Esophagus (tissue), 2 donors: ENCODE data around the gene CDC5L. TPM values are rescaled to one million over a fixed set of nuclear protein-coding genes. Genes with fewer than 3 reads are reported as not detected.

ENCODE experiments used
- H3K27ac ChIP-seq, 2 donors: one replicate each; pipeline ENCODE4 v1.5.1; 2013; ENCODE audit warnings: low read depth in 2 of 2, mild to moderate bottlenecking in 2 of 2, inconsistent platforms in 1 of 2, low read length in 1 of 2, moderate library complexity in 1 of 2
- H3K27me3 ChIP-seq, 2 donors: one replicate each; pipeline ENCODE4 v1.6.1; 2013; ENCODE audit warnings: low read length in 2 of 2, control low read depth in 1 of 2, mild to moderate bottlenecking in 1 of 2; ENCODE audit not compliant: insufficient read depth in 2 of 2, control insufficient read depth in 1 of 2
- H3K36me3 ChIP-seq, 2 donors: one replicate each; pipeline ENCODE4 v1.6.1; 2013; ENCODE audit warnings: low read length in 1 of 2; ENCODE audit not compliant: control insufficient read depth in 2 of 2, insufficient read depth in 2 of 2
- H3K4me1 ChIP-seq, 2 donors: one replicate each; pipeline ENCODE4 v1.6.1; 2013; ENCODE audit warnings: low read length in 1 of 2; ENCODE audit not compliant: control insufficient read depth in 2 of 2, insufficient read depth in 2 of 2
- H3K4me3 ChIP-seq, 2 donors: one replicate each; pipeline ENCODE4 v1.5.1; 2013; ENCODE audit warnings: low read length in 2 of 2, mild to moderate bottlenecking in 2 of 2, low read depth in 1 of 2, moderate library complexity in 1 of 2
- H3K9me3 ChIP-seq, 2 donors: one replicate each; pipeline ENCODE4 v1.6.1; 2013; ENCODE audit warnings: mild to moderate bottlenecking in 2 of 2, low read depth in 1 of 2, low read length in 1 of 2, moderate library complexity in 1 of 2; ENCODE audit not compliant: control insufficient read depth in 2 of 2, insufficient read depth in 1 of 2
- WGBS, 2 donors: extraction: QIAGEN DNeasy Blood & Tissue Kit; methylation state at CpG; one replicate each; pipeline ENCODE4 v1.1.7; 2013; 5-methylcytosine and 5-hydroxymethylcytosine counted together
- polyA plus RNA-seq, 2 donors: library from polyadenylated mRNA; stranded (reverse); fragments of 200-250 nt; gene quantifications; one replicate each; pipeline ENCODE4 v1.2.3, GENCODE V29; 2013
- donor health status: healthy with polysubstance abuse.
- donor health status: Bipolar disorder and iron deficiency.

The CDC5L gene
- polyA plus RNA-seq, 2 donors = 4.6 to 7.8 TPM

DNA sequence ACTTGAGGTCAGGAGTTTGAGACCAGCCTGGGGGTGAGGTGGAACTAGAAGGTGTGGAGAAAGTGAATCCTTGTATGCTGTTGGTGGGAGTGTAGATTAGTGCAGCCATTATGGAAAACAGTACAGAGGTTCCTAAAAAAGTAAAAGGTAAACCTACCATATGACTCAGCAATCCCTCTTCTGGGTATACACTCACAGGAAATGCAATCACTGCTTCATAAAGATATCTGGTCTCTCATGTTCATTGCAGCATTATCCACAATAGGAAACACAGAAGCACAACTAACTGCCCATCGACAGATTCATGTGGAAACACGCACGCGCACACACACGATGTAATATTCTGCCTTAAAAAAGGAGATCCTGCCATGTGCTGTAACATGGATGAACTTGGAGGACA lies 66.7 kb downstream of the CDC5L start:
- Histone ChIP-seq H3K27ac (no peak overlapping the region), H3K27me3 (no peaks in the 10 kb centered on the region), H3K36me3 (peaks cover 0 to 4% of the 10 kb centered on the region in 2 donors), H3K9me3 (no peaks in the 10 kb centered on the region), H3K4me3 (no peak overlapping the region), H3K4me1 (peaks cover 0 to 3% of the 10 kb centered on the region in 2 donors)
- 91 to 93% methylated on average over 5 of the region's 5 CpGs for WGBS, 2 donors

DNA sequence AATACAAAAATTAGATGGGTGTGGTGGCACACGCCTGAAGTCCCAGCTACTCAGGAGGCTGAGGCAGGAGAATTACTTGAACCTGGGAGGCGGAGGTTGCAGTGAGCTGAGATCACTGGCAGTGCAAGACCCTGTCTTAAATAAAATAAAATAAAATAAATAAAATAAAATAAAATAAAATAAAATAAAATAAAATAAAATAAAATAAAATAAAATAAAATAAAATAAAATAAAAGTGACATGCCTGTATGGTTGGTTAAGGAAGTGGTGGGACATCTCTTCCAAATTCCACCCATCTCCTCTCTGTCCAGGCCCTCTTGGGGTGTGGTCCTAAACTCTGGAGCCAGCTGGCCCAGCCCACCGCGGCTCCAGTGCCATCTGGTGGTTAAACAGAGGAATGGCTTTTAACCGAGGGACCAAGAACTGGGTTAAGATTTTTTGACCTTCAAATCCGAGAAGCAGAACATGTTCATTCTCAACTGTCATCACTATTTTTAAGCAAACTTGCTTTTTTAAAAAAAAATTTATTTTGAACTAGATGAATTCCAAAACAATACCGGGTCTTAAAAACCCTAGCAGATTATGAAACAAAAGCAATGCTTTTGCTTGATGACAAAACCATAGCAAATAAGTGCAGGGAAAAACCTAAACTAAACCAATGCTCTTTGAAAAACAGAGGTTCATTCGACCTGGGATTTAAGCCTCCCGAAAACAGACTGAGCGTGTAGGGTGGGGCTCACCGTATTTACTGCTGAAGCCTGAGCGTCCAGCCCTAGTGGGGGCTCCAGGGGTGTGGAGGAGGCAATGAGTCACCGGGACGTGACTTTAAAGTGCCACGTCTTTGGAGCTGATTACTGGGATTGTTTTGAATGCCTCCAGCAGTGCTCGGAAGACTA lies 68.8 kb downstream of the CDC5L start:
- no peaks in the 10 kb centered on the region for H3K27me3 ChIP-seq
- peaks cover 0 to 4% of the 10 kb centered on the region in 2 donors for H3K36me3 ChIP-seq
- no peaks in the 10 kb centered on the region for H3K9me3 ChIP-seq
- H3K27ac ChIP-seq = no peak overlapping the region
- 22 to 25% methylated on average over 16 of the region's 16 CpGs for WGBS, 2 donors
- peaks cover 0 to 3% of the 10 kb centered on the region in 2 donors for H3K4me1 ChIP-seq
- no peak overlapping the region for H3K4me3 ChIP-seq

DNA sequence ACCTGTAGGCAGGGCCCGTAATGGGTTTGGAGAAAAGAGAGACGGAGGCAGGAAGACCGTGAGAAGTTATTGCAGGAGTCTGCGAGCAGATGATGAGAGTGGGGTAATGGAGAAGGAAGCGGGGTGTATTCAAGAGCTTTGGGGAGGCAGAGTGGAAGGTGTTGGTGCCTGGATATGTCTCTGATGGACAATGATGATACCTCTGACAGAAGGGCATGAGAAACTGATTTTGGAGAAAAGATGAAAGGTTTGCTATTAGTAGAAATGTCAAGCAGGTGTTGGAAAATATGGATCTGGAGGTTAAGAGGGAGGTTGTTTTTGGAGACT lies 69.4 kb downstream of the CDC5L start:
- H3K4me3 ChIP-seq = no peak overlapping the region

DNA sequence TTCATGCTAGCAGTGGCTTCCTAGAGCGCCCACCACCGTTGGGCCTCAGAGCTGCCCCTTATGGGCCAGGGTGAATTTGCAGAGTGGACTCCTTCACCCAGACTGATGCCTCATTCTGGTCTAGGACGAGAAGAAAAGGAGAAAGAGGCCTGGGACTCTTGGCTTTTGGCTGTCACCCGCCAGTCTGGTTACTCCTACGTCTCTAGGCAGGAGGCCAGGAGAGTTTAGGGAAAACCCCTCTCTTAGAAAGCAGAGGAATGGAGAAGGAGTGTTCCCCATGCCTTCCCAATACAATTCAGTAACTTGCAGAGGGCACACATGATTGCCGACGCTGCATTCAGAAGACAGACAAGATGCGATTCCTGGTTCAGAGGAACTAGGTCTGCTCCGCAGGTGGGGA lies 70.1 kb downstream of the CDC5L start:
- no peak overlapping the region for H3K27ac ChIP-seq

More for the DNA sequence above, 69.4 kb downstream of the CDC5L start:
- H3K9me3 ChIP-seq = no peaks in the 10 kb centered on the region
- H3K27me3 ChIP-seq = no peaks in the 10 kb centered on the region
- peaks cover 0 to under 1% of the 10 kb centered on the region in 2 donors for H3K36me3 ChIP-seq
- 52 to 69% methylated on average over 5 of the region's 5 CpGs for WGBS, 2 donors
- no peak overlapping the region for H3K27ac ChIP-seq
- peaks cover 0 to 3% of the 10 kb centered on the region in 2 donors for H3K4me1 ChIP-seq

GRCh38 chr6:44458551-44458950 lies 71.0 kb downstream of the CDC5L start:
- Histone ChIP-seq H3K27me3 (no peaks in the 10 kb centered on the region), H3K4me1 (peaks cover 0 to 3% of the 10 kb centered on the region in 2 donors), H3K27ac (no peak overlapping the region), H3K4me3 (no peak overlapping the region), H3K36me3 (no peaks in the 10 kb centered on the region), H3K9me3 (no peaks in the 10 kb centered on the region)
- WGBS, 2 donors = 94 to 97% methylated on average over 6 of the region's 6 CpGs

More for the DNA sequence above, 70.1 kb downstream of the CDC5L start:
- H3K4me1 ChIP-seq = peaks cover 0 to 3% of the 10 kb centered on the region in 2 donors
- no peaks in the 10 kb centered on the region for H3K36me3 ChIP-seq
- no peaks in the 10 kb centered on the region for H3K9me3 ChIP-seq
- 63 to 64% methylated on average over 9 of the region's 9 CpGs for WGBS, 2 donors
- no peak overlapping the region for H3K4me3 ChIP-seq
- no peaks in the 10 kb centered on the region for H3K27me3 ChIP-seq

DNA sequence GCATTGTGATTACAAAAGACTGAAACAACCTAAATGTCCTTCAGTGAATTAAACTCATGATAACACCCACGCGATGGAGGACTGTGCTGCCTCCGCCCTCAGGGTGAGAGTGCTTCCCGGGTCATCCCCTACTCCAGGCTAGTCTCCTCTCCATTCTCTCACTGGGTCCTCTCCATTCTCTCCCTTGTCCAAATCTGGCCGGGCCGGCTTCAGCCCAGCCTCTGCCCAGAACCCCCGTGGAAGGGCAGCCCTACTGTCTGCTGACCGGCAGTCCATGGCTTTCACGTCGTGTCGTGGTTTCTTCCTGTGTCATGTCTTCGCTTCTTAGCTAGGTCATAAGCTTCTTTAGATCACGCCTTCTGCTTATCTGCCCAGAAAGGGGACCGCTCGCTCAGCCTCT lies 74.8 kb downstream of the CDC5L start:
- Histone ChIP-seq H3K4me3 (no peak overlapping the region), H3K4me1 (peaks cover 0 to 3% of the 10 kb centered on the region in 2 donors), H3K36me3 (no peaks in the 10 kb centered on the region), H3K9me3 (no peaks in the 10 kb centered on the region), H3K27me3 (no peaks in the 10 kb centered on the region), H3K27ac (no peak overlapping the region)
- 88 to 90% methylated on average over 15 of the region's 15 CpGs for WGBS, 2 donors

GRCh38 chr6:44462797-44463727 lies 75.6 kb downstream of the CDC5L start:
- Histone ChIP-seq H3K4me3 (no peak overlapping the region), H3K36me3 (no peaks in the 10 kb centered on the region), H3K4me1 (peaks cover 0 to under 1% of the 10 kb centered on the region in 2 donors), H3K9me3 (no peaks in the 10 kb centered on the region), H3K27ac (no peak overlapping the region), H3K27me3 (no peaks in the 10 kb centered on the region)
- 87 to 89% methylated on average over 13 of the region's 13 CpGs for WGBS, 2 donors

DNA sequence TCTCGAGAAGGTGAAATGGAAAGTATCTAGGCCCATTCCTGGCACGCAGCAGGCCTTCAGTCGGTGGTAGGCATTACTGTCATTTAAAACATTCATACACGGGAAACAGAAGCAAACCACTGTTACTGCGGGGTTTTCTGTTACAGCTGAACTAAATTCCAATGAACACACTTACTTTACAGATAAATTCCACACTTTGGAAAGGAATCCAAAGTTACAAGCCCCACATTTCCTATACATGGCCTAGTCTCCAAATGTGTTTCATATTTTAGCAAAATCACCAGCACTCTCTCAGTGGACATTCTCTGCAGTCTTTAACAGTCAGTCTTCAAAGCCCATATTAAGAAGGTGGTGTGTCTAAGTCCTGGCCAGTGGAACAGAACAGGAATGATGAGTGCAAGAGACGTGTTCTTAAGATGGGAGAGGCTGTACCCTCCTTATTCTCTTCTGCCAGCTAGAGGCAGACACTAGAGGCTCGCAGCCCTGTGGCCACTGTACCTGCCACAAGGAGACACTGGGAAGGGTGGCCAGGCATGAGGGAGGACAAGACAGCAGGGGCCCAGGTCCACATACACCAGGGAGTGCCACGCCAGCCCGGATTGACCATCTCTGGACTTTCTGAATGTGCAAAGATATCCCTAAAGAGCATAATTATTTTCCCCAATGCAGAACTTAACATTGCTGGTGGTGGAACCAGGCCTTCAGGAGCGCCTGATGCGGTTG lies 76.4 kb downstream of the CDC5L start:
- Histone ChIP-seq H3K27ac (no peak overlapping the region), H3K36me3 (no peaks in the 10 kb centered on the region), H3K9me3 (no peaks in the 10 kb centered on the region), H3K4me3 (no peak overlapping the region), H3K27me3 (no peaks in the 10 kb centered on the region), H3K4me1 (no peaks in the 10 kb centered on the region)
- 92 to 93% methylated on average over 11 of the region's 11 CpGs for WGBS, 2 donors
